ENCODE results near the gene APCDD1L. TPM values are rescaled to one million over a fixed set of nuclear protein-coding genes. Genes with fewer than 3 reads are reported as not detected.

APCDD1L gene
- total and polyA plus RNA-seq, 7 donors, result 0.22 to 1.9 (median 0.84) TPM; not detected in 1

GRCh38 chr20:58553166-58553696, 38.0 kb upstream of the APCDD1L start:
- Histone ChIP-seq H3K4me1 (peaks cover 0 to 31% (median 21%) of the 10 kb centered on the region in 4 donors), H3K27ac (peak overlapping the region in 3 of 4 donors; percentile 7 to 63 (median 58)), H3K9me3 (no peaks in the 10 kb centered on the region), H3K27me3 (no peaks in the 10 kb centered on the region), H3K4me3 (no peak overlapping the region), H3K36me3 (no peaks in the 10 kb centered on the region)
- intact Hi-C loops (cut with DNase I), result no loop called here
- TF ChIP-seq POLR2A (IDR thresholded peaks at IDR 0.05) (no peak), EP300 (IDR thresholded peaks at IDR 0.05) (no peak), POLR2AphosphoS5 (IDR thresholded peaks at IDR 0.05) (no peak), CTCF (IDR thresholded peaks at IDR 0.05) (no peak)
- WGBS, 2 donors, result 91 to 97% methylated on average over 2 of the region's 2 CpGs
- peak; percentile 20 for DNase-seq

- DNase-seq, result peak; percentile 13
- Histone ChIP-seq H3K9me3 (no peaks in the 10 kb centered on the region), H3K36me3 (no peaks in the 10 kb centered on the region), H3K4me1 (peaks cover 0 to 39% (median 25%) of the 10 kb centered on the region in 4 donors), H3K27me3 (no peaks in the 10 kb centered on the region), H3K27ac (no peak overlapping the region), H3K4me3 (no peak overlapping the region)
- intact Hi-C loops (cut with DNase I), result no loop called here
- TF ChIP-seq CTCF (IDR thresholded peaks at IDR 0.05) (no peak), POLR2A (IDR thresholded peaks at IDR 0.05) (no peak), EP300 (IDR thresholded peaks at IDR 0.05) (no peak), POLR2AphosphoS5 (IDR thresholded peaks at IDR 0.05) (no peak)
- 86 to 87% methylated on average over 11 of the region's 11 CpGs for WGBS, 2 donors
These were observed 37.3 kb upstream of the APCDD1L start for GRCh38 chr20:58552366-58552934.

DNA sequence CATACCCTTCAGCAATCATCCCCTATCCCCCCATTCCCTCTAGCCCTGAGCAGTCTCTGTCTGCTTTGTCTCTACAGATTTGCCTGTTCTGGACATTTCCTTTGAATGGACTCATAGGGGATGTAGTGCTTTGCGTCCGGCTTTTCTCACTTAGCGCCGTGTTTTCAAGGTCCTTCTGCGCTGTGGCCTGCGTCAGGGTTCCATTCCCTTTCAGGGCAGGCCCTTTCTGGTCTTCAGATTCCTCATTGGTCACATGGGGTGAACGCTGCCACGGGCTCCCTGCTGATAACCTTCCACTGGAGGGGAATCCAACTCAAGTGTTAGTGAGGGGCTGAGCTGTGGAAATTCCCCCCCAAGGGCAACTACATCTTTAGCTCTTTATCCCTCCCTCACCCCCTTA, 36.4 kb upstream of the APCDD1L start:
- intact Hi-C loops (cut with DNase I), result no loop called here
- Histone ChIP-seq H3K9me3 (no peaks in the 10 kb centered on the region), H3K27me3 (no peaks in the 10 kb centered on the region), H3K4me3 (no peak overlapping the region), H3K27ac (no peak overlapping the region), H3K4me1 (peaks cover 0 to 45% (median 29%) of the 10 kb centered on the region in 4 donors), H3K36me3 (no peaks in the 10 kb centered on the region)
- no peak for TF ChIP-seq POLR2A (IDR thresholded peaks at IDR 0.05)
- no peak for TF ChIP-seq POLR2AphosphoS5 (IDR thresholded peaks at IDR 0.05)
- no peak for TF ChIP-seq CTCF (IDR thresholded peaks at IDR 0.05)
- no peak for TF ChIP-seq EP300 (IDR thresholded peaks at IDR 0.05)
- DNase-seq, result peak; percentile 43
- 93 to 95% methylated on average over 8 of the region's 8 CpGs for WGBS, 2 donors

GRCh38 chr20:58550275-58551059, 35.3 kb upstream of the APCDD1L start:
- H3K9me3 ChIP-seq, result no peaks in the 10 kb centered on the region
- DNase-seq, result peak; percentile 40
- H3K4me1 ChIP-seq, result peaks cover 0 to 44% (median 30%) of the 10 kb centered on the region in 4 donors
- H3K27me3 ChIP-seq, result no peaks in the 10 kb centered on the region
- intact Hi-C loops (cut with DNase I), result no loop called here
- TF ChIP-seq CTCF (IDR thresholded peaks at IDR 0.05), result no peak
- TF ChIP-seq POLR2A (IDR thresholded peaks at IDR 0.05), result no peak
- WGBS, 2 donors, result 61 to 68% methylated on average over 17 of the region's 17 CpGs
- H3K4me3 ChIP-seq, result no peak overlapping the region
- H3K27ac ChIP-seq, result peak overlapping the region in 1 of 4 donors; percentile 54
- H3K36me3 ChIP-seq, result no peaks in the 10 kb centered on the region

Measured in sigmoid colon (tissue), 7 donors.